22Rv1 (cell line): Measurements from ENCODE around the gene CTCFL.

Experiments
- ZFX ChIP-seq: fragments of 450-650 bp; IDR thresholded peaks from 2 replicates; pipeline ENCODE4 v1.6.1; 2017; ENCODE audit warnings: antibody characterized with exemption, borderline replicate concordance
- TF ChIP-seq, protein P1 (sequence below): fragments of 450-650 bp; IDR thresholded peaks from 2 replicates; pipeline ENCODE4 v1.5.1; 2017; ENCODE audit warnings: mild to moderate bottlenecking

DNA sequence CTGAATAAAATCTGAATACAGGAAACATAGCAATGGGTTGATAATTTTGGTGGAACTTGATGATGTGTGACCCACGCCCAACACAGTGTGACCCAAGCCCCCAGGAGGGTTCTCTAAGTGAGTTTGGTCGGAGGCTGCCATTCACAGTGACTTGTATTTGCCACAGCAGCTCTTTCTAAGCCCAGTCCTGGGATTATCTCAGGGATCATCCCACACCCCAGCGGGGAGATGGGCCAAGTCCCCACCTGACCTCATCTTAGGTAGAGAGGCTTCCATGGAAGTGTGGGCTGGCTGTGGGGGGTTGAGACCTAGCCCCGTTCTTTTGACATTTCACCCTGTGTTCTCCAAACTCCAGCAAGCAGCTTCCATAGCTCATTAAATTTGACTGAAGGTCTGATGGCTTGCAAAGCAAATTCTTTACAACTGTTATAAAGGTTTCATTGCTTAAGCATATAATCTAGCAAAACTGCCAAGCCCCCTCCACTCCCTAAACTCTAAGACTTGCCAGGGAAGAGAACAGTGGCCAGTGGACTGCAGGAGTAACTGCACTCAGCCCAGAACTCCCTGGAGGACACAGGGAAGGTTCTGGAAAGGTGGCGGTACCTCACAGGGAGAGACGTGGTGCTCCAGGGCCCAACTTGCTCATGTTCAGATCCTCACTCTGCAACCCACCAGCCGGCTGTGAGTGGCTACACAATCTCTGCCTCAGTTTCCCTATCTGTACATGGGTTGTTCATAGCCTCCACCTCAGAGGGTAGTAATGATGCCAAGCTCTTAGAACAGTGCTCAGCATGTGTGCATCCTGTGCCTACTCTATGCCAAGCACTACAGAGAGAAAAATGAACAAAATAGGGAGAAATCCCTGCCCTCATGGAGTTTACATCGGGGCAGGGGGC is 35.0 kb upstream of the CTCFL start:
- TF ChIP-seq, protein P1, sequence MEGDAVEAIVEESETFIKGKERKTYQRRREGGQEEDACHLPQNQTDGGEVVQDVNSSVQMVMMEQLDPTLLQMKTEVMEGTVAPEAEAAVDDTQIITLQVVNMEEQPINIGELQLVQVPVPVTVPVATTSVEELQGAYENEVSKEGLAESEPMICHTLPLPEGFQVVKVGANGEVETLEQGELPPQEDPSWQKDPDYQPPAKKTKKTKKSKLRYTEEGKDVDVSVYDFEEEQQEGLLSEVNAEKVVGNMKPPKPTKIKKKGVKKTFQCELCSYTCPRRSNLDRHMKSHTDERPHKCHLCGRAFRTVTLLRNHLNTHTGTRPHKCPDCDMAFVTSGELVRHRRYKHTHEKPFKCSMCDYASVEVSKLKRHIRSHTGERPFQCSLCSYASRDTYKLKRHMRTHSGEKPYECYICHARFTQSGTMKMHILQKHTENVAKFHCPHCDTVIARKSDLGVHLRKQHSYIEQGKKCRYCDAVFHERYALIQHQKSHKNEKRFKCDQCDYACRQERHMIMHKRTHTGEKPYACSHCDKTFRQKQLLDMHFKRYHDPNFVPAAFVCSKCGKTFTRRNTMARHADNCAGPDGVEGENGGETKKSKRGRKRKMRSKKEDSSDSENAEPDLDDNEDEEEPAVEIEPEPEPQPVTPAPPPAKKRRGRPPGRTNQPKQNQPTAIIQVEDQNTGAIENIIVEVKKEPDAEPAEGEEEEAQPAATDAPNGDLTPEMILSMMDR, result no peak
- TF ChIP-seq ZFX, result no peak
